GM15510 (cell line): ENCODE results near the gene HNRNPAB.

Experiments
- POLR2A ChIP-seq: IDR thresholded peaks from 3 replicates; pipeline ENCODE4 v1.6.1; 2011; ENCODE audit warnings: borderline replicate concordance; ENCODE audit not compliant: insufficient read length; ENCODE audit errors: extremely low read depth

HNRNPAB gene

DNA sequence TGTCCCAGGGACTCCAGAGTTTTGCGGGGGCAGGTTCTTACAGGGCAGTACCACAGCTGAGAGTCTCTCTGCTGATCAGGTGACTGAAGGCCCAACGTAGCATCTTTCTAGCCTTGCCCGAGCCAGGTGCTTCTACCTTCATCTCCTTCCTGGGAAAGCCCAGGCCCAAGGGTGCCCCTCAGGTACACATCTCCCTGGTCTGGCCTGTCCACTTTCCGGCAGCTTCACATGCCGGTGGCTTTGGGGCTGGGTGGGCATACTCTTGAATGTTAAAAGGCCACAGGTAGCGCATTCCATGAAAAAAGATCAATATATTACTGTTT, 33.9 kb downstream of the HNRNPAB start:
- TF ChIP-seq POLR2A = no peak

DNA sequence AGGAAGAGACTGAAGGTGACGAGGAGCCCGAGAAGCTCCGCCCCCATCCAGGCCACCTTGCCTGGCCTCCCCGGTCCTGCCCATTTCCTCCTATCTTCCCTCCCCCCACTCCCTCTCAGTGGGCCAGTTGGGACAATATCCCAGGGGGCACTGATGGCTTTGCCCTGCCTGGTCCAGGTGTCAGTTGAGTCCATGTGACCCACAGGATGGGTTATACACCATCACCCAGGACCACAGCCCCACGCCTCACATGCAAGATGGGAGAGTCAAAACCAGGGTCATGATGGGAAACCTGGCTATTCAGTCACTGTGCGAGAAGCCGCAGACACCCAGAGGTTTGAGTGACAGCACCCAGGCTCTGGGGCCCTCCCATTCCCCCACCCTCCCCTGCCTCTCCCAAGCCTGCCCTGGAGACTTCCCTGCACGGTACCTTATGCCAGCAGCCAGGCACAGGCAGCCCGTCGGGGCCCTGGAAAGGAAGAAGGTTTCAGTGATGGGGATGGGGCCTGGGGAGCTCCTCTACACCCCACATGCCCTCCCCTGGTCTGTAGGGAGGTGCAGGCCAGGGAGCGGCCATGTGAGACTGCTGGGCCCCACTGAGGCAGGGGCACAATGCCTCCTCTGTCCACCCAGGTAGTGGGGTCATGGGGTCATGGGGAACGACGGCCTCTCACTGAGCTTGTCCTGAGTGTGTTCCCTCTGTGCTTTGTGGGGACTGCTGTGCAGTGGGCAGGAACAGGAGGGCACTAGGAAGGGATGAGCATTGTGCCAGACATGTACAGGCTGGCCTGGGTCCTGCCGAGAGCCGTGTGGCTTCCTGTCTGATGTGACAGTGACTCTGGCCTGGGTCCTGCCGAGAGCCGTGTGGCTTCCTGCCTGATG, 34.6 kb downstream of the HNRNPAB start:
- no peak for TF ChIP-seq POLR2A

DNA sequence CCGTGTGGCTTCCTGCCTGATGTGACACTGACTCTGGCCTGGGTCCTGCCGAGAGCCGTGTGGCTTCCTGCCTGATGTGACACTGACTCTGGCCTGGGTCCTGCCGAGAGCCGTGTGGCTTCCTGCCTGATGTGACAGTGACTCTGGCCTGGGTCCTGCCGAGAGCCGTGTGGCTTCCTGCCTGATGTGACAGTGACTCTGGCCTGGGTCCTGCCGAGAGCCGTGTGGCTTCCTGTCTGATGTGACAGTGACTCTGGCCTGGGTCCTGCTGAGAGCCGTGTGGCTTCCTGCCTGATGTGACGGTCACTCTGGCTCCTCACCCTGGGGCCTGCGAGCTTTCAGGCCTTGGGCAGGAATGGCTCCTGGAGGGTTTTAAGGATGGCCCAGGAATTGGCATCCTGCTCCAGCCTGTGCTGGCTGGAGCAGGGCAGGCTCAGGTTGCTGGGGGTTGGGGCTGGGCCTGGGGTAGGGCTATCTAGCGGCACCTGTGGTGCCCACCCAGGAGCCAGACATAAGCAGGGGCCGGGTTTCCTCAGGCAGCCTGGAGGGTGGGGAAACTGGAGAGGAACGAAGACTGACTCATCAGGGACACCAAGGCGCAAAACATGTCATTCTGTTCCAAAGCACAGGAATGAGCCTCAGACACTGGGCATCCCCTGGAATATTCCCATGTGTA, 35.4 kb downstream of the HNRNPAB start:
- peak; percentile 61 for TF ChIP-seq POLR2A

DNA sequence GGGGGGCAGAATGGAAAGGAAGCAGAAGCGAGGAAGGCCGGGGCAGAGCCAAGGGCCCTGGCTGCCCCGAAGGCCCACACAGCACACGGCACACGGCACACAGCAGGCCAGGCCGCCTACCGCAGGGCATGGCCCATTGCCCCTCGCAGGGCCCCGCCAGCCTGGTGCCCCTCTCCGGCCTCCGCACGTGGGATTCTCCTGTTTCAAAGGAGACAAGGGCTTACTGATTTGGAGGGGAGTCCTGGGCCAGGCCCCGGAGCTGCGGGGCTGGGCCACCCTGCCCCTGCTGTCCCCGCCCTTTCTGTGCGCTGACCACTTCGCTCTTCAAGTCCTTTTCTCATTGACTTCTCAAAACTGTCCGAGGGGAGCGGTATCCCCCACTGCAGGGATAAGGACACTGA, 36.0 kb downstream of the HNRNPAB start:
- TF ChIP-seq POLR2A = no peak

DNA sequence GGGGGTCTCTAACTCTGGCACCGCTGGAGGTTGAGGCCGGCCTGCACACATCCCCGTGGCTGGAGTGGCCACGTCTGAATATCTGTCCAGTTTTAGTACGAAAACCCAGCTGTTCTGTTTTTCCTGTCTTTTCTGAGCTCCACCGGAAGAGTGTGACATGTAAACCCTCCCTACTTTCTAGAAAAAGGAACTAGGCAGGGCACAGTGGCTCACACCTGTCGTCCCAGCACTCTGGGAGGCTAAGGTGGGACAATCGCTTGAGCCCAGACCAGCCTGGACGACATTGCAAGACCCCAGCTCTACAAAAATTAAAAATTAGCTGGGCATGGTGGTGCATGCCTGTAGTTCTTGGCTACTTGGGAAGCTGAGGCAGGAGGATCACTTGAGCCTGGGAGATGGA, 36.4 kb downstream of the HNRNPAB start:
- no peak for TF ChIP-seq POLR2A

DNA sequence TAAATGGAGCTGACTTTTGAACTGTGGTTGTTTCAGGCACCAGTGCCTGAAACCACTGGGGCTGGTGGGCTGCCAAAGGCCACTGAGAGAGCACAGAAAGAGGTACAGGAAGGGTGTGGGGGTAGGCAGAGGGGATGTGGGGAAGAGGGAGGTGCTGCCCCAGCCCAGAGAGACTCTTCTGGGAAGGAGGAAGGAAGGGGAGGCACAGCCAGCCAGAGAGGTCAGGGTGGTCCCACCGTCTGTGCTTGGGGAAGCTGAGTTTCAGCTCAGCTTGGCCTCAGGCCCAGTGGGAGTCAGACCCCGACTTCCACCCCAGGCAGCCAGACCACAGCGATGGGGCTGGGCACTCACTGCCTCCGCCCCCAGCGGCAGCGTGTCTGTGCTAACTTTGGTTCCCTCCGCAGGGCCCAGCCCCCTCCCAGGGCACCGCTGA, 36.9 kb downstream of the HNRNPAB start:
- TF ChIP-seq POLR2A = peak; percentile 27

DNA sequence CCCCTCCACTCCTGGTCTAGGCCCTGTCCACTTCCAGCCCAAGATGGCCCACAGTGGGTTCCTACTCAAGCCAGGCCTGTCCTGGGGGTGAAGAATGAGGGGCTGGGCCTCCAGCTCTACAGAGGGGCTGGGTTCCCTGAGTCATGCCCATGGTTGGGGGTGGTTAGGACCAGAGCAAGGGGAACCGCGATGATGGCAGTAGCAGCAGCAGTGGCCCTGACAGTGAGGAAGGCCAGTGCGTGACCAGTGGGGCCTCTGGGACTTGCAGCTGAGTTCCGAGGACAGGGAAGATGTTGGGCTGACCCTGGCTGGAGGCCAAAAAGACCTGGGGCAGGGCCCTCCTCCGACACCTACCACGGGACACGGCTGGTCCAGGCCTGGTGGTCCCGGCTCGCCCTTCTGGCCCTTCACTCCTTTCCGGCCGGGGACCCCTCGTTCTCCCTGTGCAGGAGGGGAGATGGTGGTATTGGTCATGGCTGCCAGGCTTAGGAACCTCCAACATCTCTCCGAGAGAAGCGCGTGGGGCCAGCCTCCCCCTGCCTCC, 37.4 kb downstream of the HNRNPAB start:
- TF ChIP-seq POLR2A = no peak

DNA sequence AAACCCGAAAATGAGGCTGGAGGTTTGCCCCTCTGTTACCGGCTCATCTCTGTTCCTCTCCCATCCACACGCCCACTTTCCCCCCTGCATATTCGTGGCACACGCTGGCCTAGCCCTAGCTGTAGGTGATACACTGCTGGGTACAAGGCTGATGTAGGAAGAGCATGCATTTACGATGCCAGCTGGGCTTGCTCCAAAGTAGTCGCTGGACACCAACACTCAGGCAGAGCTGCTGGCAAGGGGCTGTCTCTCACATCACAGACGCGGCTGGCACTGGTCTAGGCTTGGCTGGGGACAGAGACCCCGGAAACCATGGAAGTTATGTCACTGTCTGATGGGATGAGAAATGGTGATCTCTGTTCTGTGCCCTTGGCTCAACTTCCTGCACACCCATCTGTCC, 38.1 kb downstream of the HNRNPAB start:
- no peak for TF ChIP-seq POLR2A

DNA sequence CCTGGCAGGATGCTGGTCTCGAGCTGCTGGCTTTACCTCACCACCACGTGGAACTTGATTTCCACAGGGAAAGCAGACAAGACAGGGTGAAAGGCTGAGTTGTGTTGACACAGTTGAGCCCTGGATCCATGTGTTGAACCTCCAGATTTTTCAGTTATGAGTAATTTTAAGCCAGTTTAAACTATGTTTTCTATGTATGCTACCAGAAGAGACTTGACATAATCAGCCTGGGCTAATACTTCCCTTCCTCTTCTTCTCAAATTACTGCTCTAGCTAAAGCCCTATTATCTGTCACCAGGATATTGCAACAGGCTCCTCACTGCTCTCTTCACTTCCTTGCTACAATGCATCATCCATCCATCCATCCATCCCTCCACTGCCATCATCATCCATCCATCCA, 40.2 kb downstream of the HNRNPAB start:
- TF ChIP-seq POLR2A = no peak

DNA sequence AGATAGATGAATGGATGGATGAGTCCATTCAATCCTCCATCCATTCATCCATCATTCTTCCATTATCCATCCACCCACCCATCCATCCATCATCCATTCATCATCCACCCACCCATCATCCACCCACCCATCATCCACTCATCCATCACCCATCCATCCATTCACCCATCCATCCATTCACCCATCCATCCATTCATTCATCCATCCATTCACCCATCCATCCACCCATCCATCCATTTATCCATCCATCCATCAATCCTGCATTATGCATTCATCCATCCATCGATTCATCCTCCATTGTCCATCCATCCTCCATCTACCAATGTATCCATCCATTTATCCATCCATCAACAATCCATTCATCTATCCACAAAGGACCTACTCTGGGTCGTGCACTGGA, 41.1 kb downstream of the HNRNPAB start:
- TF ChIP-seq POLR2A = no peak

DNA sequence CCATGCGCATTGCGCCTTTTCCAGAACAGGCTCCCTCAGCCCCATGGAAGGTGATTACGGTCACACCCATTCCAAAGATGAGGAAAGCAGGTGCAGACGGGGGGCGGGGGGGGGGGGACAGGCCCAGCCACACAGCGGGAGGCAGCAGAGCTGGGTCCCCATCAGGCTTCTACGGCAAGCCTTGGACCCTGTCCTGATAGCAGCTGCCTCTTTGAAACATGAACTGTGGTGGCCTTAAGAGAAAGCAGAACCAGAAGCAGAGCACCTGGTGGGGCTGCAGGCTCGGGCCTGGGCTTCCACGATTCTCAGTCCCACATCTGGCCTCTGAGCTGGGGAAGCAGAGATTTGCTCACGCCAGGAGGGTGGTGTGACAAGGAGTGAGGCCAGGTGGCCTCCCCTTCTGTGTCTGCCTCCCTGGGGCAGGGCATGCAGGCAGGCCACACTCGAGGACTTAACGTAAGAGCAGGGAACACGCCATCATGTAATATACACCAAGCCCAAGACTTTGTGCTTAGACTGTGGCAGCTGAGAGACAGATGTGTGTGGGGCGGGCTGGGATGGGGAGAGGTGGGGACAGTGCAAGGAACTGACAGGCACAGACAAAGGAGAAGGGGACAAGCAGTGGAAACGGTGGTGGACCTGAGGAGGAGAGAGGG, 42.4 kb downstream of the HNRNPAB start:
- TF ChIP-seq POLR2A = no peak

DNA sequence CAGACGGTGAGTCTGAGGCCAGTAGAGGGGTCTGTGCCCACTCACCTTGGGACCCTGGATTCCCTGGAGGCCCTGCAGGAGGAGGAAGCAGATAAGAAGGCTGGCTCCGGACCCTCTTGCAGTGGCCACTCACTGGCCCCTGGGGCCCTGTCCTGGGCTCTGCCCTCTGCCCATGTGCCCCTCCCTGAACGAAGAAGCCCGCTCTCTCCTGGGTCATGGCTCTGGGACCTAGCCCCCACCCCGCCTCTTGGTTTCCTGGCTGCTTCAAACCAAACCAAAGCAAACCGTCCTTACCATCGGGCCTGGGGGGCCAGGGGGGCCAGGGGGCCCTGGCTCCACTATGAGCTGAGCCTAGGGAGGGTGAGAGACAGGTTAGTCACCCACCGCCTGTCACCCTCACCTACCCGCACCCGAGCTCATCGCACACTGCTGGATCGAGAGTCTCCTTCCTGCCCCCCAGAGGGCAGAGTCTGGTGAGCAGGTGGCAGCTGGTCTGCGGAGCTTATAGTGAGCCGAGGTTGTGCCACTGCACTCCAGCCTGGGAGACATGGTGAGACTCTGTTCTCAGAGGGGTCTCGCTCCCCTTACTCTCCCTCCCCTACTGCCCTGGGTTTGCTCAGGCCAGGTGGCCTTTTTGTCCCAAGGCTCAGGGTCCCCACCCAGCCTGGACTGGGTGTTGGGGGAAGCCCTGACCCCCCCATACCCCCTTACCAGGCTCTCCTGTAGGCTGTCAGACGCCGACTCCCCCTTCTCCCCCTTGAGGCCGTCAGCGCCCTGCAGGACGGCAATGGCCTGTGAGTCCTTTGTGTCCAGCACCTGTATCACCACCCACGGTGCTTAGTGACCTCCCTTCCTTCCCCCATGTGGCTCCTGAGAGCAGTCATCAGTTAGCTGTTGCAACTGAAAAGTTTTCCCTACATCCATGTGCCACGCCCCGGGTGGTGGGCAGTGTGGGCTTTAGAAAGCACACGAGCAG, 43.4 kb downstream of the HNRNPAB start:
- TF ChIP-seq POLR2A = no peak

DNA sequence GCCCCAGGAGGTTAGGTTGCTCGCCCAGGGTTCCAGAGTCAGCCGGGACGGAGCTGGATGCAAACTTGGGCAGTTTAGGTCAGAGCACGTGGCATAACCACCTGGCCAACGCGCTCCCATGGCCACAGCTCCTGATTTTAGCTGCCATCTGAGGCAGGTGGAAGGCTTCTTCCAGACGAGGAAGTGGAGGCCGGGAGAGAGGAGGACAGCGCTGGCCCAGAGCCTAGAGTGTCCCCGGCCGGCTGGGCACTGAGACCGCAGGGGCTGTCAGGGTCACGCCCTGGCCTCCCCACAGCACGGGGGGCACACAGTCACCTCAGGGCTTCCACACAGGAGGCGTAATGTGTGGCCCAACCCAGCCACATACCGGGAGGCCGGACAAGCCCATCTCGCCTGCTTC, 44.4 kb downstream of the HNRNPAB start:
- TF ChIP-seq POLR2A = no peak
